SK-N-SH (cell line): ENCODE results near the gene SYNJ1. TPM values are rescaled to one million over a fixed set of nuclear protein-coding genes. Genes with fewer than 3 reads are reported as not detected.
A peak's percentile ranks its signal among the peaks of the same experiment; 100 is the strongest.

Experiments
- CTCF ChIA-PET: fragments of 300-600, 350-600 bp; formaldehyde crosslinking; extraction: SDS; loops from one replicate; lab custom pipeline; 2021; lab: Yijun Ruan, JAX
- POLR2A ChIA-PET: fragments of 350-600 bp; sonication (Branson Sonifier 250); formaldehyde crosslinking; extraction: SDS; loops from one replicate; lab custom pipeline; 2020; ENCODE audit warnings: antibody characterized with exemption, inconsistent platforms; lab: Yijun Ruan, JAX
- DNase-seq: peaks from one replicate; pipeline ENCODE4 v3.0.0; 2012
- H2AFZ ChIP-seq: fragments of 200-600 bp; sonication (generic); 2 replicates; pipeline ENCODE4 v1.8.1; 2016; ENCODE audit warnings: antibody characterized with exemption, mild to moderate bottlenecking, low read depth
- H3F3A ChIP-seq: fragments of 200-600 bp; sonication (generic); replicated peaks from 2 replicates; pipeline ENCODE3; 2016; ENCODE audit warnings: antibody characterized with exemption, mild to moderate bottlenecking; ENCODE audit not compliant: insufficient read depth
- H3K27ac ChIP-seq, 2 experiments: fragments of 200-500 bp in 1 of 2; fragments of 200-600 bp in 1 of 2; sonication (Bioruptor generic) in 1 of 2; sonication (generic), shearing (Covaris generic) in 1 of 2; 2 replicates each; pipeline versions ENCODE4 v1.5.1 to v1.6.1; 2014 to 2016; ENCODE audit warnings: low read depth in 2 of 2, inconsistent platforms in 1 of 2, low read length in 1 of 2, mild to moderate bottlenecking in 1 of 2, mixed read lengths in 1 of 2
- H3K27me3 ChIP-seq: fragments of 200-600 bp; sonication (generic), shearing (Covaris generic); 2 replicates; pipeline ENCODE4 v1.6.1; 2016; ENCODE audit warnings: mixed run types; ENCODE audit not compliant: insufficient read depth
- H3K36me3 ChIP-seq, 2 experiments: fragments of 200-500 bp in 1 of 2; fragments of 200-600 bp in 1 of 2; sonication (Bioruptor generic) in 1 of 2; sonication (generic) in 1 of 2; replicated peaks in 1 of 2; 2 replicates each; pipeline versions ENCODE3 to v1.5.1; 2014 to 2016; ENCODE audit warnings: low read length in 1 of 2, mild to moderate bottlenecking in 1 of 2; ENCODE audit not compliant: insufficient read depth in 2 of 2, control insufficient read depth in 1 of 2
- H3K4me1 ChIP-seq, 2 experiments: fragments of 200-500 bp in 1 of 2; fragments of 200-600 bp in 1 of 2; sonication (Bioruptor generic) in 1 of 2; sonication (generic), shearing (Covaris generic) in 1 of 2; 2 replicates each; pipeline versions ENCODE4 v1.5.1 to v1.6.1; 2014 to 2016; ENCODE audit warnings: low read depth in 1 of 2, low read length in 1 of 2, mixed run types in 1 of 2; ENCODE audit not compliant: insufficient read depth in 2 of 2, control insufficient read depth in 1 of 2
- H3K4me2 ChIP-seq: fragments of 200-600 bp; sonication (generic), shearing (Covaris generic); 2 replicates; pipeline ENCODE4 v1.6.1; 2017; ENCODE audit warnings: mixed run types
- H3K4me3 ChIP-seq, 2 experiments: fragments of 200-500 bp in 1 of 2; fragments of 200-600 bp in 1 of 2; sonication (Bioruptor generic) in 1 of 2; sonication (generic), shearing (Covaris generic) in 1 of 2; 2 replicates each; pipeline versions ENCODE4 v1.5.1 to v1.8.1; 2014 to 2016; ENCODE audit warnings: low read depth in 2 of 2, inconsistent platforms in 1 of 2, low read length in 1 of 2, mild to moderate bottlenecking in 1 of 2, mixed read lengths in 1 of 2, moderate library complexity in 1 of 2
- H3K79me2 ChIP-seq: fragments of 200-600 bp; sonication (generic); 2 replicates; pipeline ENCODE4 v1.8.1; 2017; ENCODE audit warnings: mild to moderate bottlenecking; ENCODE audit not compliant: insufficient read depth
- H3K9ac ChIP-seq: fragments of 200-600 bp; sonication (generic); 2 replicates; pipeline ENCODE4 v1.6.1; 2017; ENCODE audit warnings: mixed run types
- H3K9me2 ChIP-seq: fragments of 200-600 bp; sonication (generic); 2 replicates; pipeline ENCODE4 v1.6.1; 2017; ENCODE audit warnings: mixed run types
- H3K9me3 ChIP-seq: fragments of 200-600 bp; sonication (generic); 2 replicates; pipeline ENCODE4 v1.6.1; 2017; ENCODE audit warnings: mixed run types, mild to moderate bottlenecking, moderate library complexity
- H4K20me1 ChIP-seq: fragments of 200-600 bp; sonication (generic); 2 replicates; pipeline ENCODE4 v1.6.1; 2017; ENCODE audit warnings: mild to moderate bottlenecking, mixed run types; ENCODE audit not compliant: insufficient read depth
- CHD2 ChIP-seq: fragments of 150-350 bp; IDR thresholded peaks from 2 replicates; pipeline ENCODE4 v1.6.1; 2018; ENCODE audit warnings: low read length; ENCODE audit not compliant: partially characterized antibody
- FOXJ3 ChIP-seq: sonication (generic); formaldehyde crosslinking; IDR thresholded peaks from 2 replicates; pipeline ENCODE4 v1.5.1; 2020; ENCODE audit warnings: mild to moderate bottlenecking, missing genetic modification reagents
- FOXM1 ChIP-seq: IDR thresholded peaks from 2 replicates; pipeline ENCODE4 v1.4.0; 2012; ENCODE audit warnings: low read depth, mild to moderate bottlenecking
- GATA2 ChIP-seq: sonication (generic); formaldehyde crosslinking; IDR thresholded peaks from 2 replicates; pipeline ENCODE4 v1.5.0; 2020; ENCODE audit warnings: mild to moderate bottlenecking, missing genetic modification reagents
- JUND ChIP-seq: IDR thresholded peaks from 2 replicates; pipeline ENCODE4 v1.4.0; 2012
- MEF2A ChIP-seq: IDR thresholded peaks from 2 replicates; pipeline ENCODE4 v1.4.0; 2012; ENCODE audit warnings: low read depth, borderline replicate concordance
- MXI1 ChIP-seq: IDR thresholded peaks from 2 replicates; pipeline ENCODE4 v1.6.1; 2012; ENCODE audit warnings: mild to moderate bottlenecking, low read depth, low read length, improper control_type of control experiment
- POLR2AphosphoS5 ChIP-seq: IDR thresholded peaks from 2 replicates; pipeline ENCODE4 v1.6.1; 2012; ENCODE audit warnings: low read depth, low read length
- RFX5 ChIP-seq: IDR thresholded peaks from 2 replicates; pipeline ENCODE4 v1.6.1; 2012; ENCODE audit warnings: mild to moderate bottlenecking, improper control_type of control experiment, low read length
- SIN3A ChIP-seq: IDR thresholded peaks from 2 replicates; pipeline ENCODE4 v1.6.1; 2012; ENCODE audit warnings: low read depth, mild to moderate bottlenecking, low read length, moderate library complexity, borderline replicate concordance
- TAF1 ChIP-seq: IDR thresholded peaks from 2 replicates; pipeline ENCODE4 v1.6.1; 2012; ENCODE audit warnings: low read depth, mild to moderate bottlenecking, low read length, moderate library complexity, borderline replicate concordance
- TCF12 ChIP-seq: IDR thresholded peaks from 2 replicates; pipeline ENCODE4 v1.4.0; 2012
- WGBS: methylation state at CpG from one replicate; pipeline ENCODE4 v1.1.6; 2017; ENCODE audit warnings: low lambda C conversion rate; 5-methylcytosine and 5-hydroxymethylcytosine counted together
- polyA plus RNA-seq, 3 experiments: library from polyadenylated mRNA; depleted of rRNA; stranded (reverse); fragments of >200 nt; gene quantifications; 2 replicates each; pipeline ENCODE4 v1.2.3, GENCODE V29; 2012
- TF ChIP-seq, protein P1 (sequence below): IDR thresholded peaks from 2 replicates; pipeline ENCODE4 v1.4.0; 2012; ENCODE audit warnings: low read depth
- TF ChIP-seq, protein P2 (sequence below): IDR thresholded peaks from 2 replicates; pipeline ENCODE4 v1.6.1; 2012; ENCODE audit warnings: mild to moderate bottlenecking, low read depth, low read length, moderate library complexity
- TF ChIP-seq, protein P3 (sequence below): IDR thresholded peaks from 2 replicates; pipeline ENCODE4 v1.4.0; 2012; ENCODE audit warnings: low read depth, borderline replicate concordance
- TF ChIP-seq, protein P4 (sequence below): fragments of 200-600 bp; sonication (generic); IDR thresholded peaks from 2 replicates; pipeline ENCODE4 v1.6.1; 2017; ENCODE audit warnings: antibody characterized with exemption, mild to moderate bottlenecking, moderate library complexity
- TF ChIP-seq, protein P5 (sequence below): fragments of 150-350 bp; IDR thresholded peaks from 2 replicates; pipeline ENCODE4 v1.6.1; 2017; ENCODE audit warnings: antibody characterized with exemption, low read length, low read depth, borderline replicate concordance
- TF ChIP-seq, protein P6 (sequence below): fragments of 150-350 bp; IDR thresholded peaks from 2 replicates; pipeline ENCODE4 v1.6.1; 2016; ENCODE audit warnings: mild to moderate bottlenecking, low read depth, low read length
- TF ChIP-seq, protein P7 (sequence below): IDR thresholded peaks from 2 replicates; pipeline ENCODE4; 2012

Gene SYNJ1
- polyA plus RNA-seq, 1 of the 3 experiments (the other 2 are of a cell fraction): 3.3 TPM

DNA sequence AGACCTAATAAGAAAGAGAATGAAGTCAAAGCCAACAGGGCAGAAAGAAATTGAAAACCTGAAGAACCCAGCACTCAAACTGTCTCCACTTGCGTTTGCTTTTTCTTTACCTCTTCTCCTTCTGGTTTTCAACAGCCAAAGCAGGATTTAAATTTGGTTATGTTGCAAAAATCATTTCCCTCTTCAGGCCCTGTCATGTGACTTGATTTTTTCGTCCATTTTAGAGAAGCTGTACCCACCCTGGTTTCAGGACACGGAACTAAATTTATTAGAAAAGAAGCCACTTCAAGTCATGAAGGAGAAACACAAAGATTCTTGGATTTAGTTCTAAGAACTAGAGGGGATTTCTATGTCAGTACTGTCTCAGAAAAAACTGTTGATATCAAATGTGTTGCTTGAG, 1.0 kb upstream of the SYNJ1 start:
- peaks cover 15 to 23% of the 10 kb centered on the region in 2 experiments for H3K36me3 ChIP-seq
- CTCF ChIA-PET: interaction anchor here (1.0 to 1.9 kb wide), 4 partner anchors 25 to 74 kb away, joined by 3 to 8 read pairs (median 4); partner anchors contain the start of gene PAXBP1
- POLR2A ChIA-PET: interaction anchor here (0.6 to 1.5 kb wide), 3 partner anchors 19 to 763 kb away, joined by 3 to 11 read pairs (median 6); partner anchors contain the start of genes DNAJC28 and PAXBP1
- 0 out of 2 replicates have a peak overlapping the region, but pooled peaks have one; percentile 90 for H2AFZ ChIP-seq
- no peak for DNase-seq
- H3K4me3 ChIP-seq: peak overlapping the region; percentile 83 to 94; a peak in 3 of 4 replicates
- peaks cover 0 to 14% of the 10 kb centered on the region in 2 experiments; a peak in 2 of 4 replicates for H3K4me1 ChIP-seq
- no peaks in the 10 kb centered on the region for H3K9me2 ChIP-seq
- H3K9me3 ChIP-seq: no peaks in the 10 kb centered on the region
- H3K4me2 ChIP-seq: peak overlapping the region; percentile 86
- H3F3A ChIP-seq: peaks cover 3% of the 10 kb centered on the region
- 72% methylated on average over 3 of the region's 3 CpGs for WGBS
- H3K27ac ChIP-seq: peak overlapping the region; percentile 81 to 91; a peak in 3 of 4 replicates
- H4K20me1 ChIP-seq: no peaks in the 10 kb centered on the region
- H3K79me2 ChIP-seq: peaks cover 17% of the 10 kb centered on the region
- H3K27me3 ChIP-seq: no peaks in the 10 kb centered on the region
- H3K9ac ChIP-seq: no peak overlapping the region
- TF ChIP-seq POLR2AphosphoS5: no peak
- no peak for TF ChIP-seq GATA2
- TF ChIP-seq, protein P1, sequence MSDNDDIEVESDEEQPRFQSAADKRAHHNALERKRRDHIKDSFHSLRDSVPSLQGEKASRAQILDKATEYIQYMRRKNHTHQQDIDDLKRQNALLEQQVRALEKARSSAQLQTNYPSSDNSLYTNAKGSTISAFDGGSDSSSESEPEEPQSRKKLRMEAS: no peak
- TF ChIP-seq, protein P2, sequence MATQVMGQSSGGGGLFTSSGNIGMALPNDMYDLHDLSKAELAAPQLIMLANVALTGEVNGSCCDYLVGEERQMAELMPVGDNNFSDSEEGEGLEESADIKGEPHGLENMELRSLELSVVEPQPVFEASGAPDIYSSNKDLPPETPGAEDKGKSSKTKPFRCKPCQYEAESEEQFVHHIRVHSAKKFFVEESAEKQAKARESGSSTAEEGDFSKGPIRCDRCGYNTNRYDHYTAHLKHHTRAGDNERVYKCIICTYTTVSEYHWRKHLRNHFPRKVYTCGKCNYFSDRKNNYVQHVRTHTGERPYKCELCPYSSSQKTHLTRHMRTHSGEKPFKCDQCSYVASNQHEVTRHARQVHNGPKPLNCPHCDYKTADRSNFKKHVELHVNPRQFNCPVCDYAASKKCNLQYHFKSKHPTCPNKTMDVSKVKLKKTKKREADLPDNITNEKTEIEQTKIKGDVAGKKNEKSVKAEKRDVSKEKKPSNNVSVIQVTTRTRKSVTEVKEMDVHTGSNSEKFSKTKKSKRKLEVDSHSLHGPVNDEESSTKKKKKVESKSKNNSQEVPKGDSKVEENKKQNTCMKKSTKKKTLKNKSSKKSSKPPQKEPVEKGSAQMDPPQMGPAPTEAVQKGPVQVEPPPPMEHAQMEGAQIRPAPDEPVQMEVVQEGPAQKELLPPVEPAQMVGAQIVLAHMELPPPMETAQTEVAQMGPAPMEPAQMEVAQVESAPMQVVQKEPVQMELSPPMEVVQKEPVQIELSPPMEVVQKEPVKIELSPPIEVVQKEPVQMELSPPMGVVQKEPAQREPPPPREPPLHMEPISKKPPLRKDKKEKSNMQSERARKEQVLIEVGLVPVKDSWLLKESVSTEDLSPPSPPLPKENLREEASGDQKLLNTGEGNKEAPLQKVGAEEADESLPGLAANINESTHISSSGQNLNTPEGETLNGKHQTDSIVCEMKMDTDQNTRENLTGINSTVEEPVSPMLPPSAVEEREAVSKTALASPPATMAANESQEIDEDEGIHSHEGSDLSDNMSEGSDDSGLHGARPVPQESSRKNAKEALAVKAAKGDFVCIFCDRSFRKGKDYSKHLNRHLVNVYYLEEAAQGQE: no peak
- no peak for TF ChIP-seq MEF2A
- TF ChIP-seq, protein P3, sequence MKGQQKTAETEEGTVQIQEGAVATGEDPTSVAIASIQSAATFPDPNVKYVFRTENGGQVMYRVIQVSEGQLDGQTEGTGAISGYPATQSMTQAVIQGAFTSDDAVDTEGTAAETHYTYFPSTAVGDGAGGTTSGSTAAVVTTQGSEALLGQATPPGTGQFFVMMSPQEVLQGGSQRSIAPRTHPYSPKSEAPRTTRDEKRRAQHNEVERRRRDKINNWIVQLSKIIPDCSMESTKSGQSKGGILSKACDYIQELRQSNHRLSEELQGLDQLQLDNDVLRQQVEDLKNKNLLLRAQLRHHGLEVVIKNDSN: no peak
- TF ChIP-seq TCF12: no peak
- TF ChIP-seq FOXJ3 (CRISPR knock-in tag): no peak
- no peak for TF ChIP-seq TAF1
- no peak for TF ChIP-seq FOXM1
- no peak for TF ChIP-seq SIN3A
- TF ChIP-seq, protein P4, sequence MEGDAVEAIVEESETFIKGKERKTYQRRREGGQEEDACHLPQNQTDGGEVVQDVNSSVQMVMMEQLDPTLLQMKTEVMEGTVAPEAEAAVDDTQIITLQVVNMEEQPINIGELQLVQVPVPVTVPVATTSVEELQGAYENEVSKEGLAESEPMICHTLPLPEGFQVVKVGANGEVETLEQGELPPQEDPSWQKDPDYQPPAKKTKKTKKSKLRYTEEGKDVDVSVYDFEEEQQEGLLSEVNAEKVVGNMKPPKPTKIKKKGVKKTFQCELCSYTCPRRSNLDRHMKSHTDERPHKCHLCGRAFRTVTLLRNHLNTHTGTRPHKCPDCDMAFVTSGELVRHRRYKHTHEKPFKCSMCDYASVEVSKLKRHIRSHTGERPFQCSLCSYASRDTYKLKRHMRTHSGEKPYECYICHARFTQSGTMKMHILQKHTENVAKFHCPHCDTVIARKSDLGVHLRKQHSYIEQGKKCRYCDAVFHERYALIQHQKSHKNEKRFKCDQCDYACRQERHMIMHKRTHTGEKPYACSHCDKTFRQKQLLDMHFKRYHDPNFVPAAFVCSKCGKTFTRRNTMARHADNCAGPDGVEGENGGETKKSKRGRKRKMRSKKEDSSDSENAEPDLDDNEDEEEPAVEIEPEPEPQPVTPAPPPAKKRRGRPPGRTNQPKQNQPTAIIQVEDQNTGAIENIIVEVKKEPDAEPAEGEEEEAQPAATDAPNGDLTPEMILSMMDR: no peak
- TF ChIP-seq, protein P5, sequence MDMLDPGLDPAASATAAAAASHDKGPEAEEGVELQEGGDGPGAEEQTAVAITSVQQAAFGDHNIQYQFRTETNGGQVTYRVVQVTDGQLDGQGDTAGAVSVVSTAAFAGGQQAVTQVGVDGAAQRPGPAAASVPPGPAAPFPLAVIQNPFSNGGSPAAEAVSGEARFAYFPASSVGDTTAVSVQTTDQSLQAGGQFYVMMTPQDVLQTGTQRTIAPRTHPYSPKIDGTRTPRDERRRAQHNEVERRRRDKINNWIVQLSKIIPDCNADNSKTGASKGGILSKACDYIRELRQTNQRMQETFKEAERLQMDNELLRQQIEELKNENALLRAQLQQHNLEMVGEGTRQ: no peak
- TF ChIP-seq, protein P6, sequence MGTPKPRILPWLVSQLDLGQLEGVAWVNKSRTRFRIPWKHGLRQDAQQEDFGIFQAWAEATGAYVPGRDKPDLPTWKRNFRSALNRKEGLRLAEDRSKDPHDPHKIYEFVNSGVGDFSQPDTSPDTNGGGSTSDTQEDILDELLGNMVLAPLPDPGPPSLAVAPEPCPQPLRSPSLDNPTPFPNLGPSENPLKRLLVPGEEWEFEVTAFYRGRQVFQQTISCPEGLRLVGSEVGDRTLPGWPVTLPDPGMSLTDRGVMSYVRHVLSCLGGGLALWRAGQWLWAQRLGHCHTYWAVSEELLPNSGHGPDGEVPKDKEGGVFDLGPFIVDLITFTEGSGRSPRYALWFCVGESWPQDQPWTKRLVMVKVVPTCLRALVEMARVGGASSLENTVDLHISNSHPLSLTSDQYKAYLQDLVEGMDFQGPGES: no peak
- TF ChIP-seq CHD2: no peak
- no peak for TF ChIP-seq JUND
- TF ChIP-seq, protein P7, sequence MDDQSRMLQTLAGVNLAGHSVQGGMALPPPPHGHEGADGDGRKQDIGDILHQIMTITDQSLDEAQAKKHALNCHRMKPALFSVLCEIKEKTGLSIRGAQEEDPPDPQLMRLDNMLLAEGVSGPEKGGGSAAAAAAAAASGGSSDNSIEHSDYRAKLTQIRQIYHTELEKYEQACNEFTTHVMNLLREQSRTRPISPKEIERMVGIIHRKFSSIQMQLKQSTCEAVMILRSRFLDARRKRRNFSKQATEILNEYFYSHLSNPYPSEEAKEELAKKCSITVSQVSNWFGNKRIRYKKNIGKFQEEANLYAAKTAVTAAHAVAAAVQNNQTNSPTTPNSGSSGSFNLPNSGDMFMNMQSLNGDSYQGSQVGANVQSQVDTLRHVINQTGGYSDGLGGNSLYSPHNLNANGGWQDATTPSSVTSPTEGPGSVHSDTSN: no peak
- TF ChIP-seq RFX5: no peak
- TF ChIP-seq MXI1: no peak
